Heart right ventricle (tissue), 16 donors: ENCODE results near the gene SENP6. TPM values are rescaled to one million over a fixed set of nuclear protein-coding genes. Genes with fewer than 3 reads are reported as not detected.
"Not testable (repeated sequence)": the region's sequence is repeated elsewhere in the genome, so short reads cannot be mapped to it uniquely, and the experiment has no call there.

Experiments used
- ATAC-seq, 8 donors: fragments of 200-7000 bp; cut with Tn5 transposase; one replicate each; pipeline ENCODE4 v1.9.1; 2020; ENCODE audit warnings: mild to moderate bottlenecking in 8 of 8, moderate library complexity in 8 of 8, moderate number of reproducible peaks in 1 of 8
- DNase-seq, 2 donors: peaks; one replicate each; pipeline ENCODE4 v3.0.0-alpha.2; 2020
- H3K27ac ChIP-seq, 10 donors: fragments of 200-600 bp; sonication (generic) in 2 of 10; one replicate each; pipeline versions ENCODE4 v1.5.0 to v1.8.0; 2020 to 2022; ENCODE audit warnings: mild to moderate bottlenecking in 3 of 10
- H3K27me3 ChIP-seq, 7 donors: fragments of 200-600 bp; one replicate each; pipeline ENCODE4 v1.8.0; 2021 to 2022; ENCODE audit warnings: mild to moderate bottlenecking in 2 of 7
- H3K36me3 ChIP-seq, 9 donors: fragments of 200-600 bp; sonication (generic) in 1 of 9; one replicate each; pipeline versions ENCODE4 v1.5.0 to v1.8.0; 2020 to 2022; ENCODE audit warnings: mild to moderate bottlenecking in 2 of 9
- H3K4me1 ChIP-seq, 9 donors: fragments of 200-600 bp; sonication (generic) in 1 of 9; one replicate each; pipeline versions ENCODE4 v1.5.0 to v1.8.0; 2020 to 2022; ENCODE audit warnings: mild to moderate bottlenecking in 4 of 9
- H3K4me3 ChIP-seq, 10 donors: fragments of 200-600 bp; sonication (generic) in 2 of 10; one replicate each; pipeline versions ENCODE4 v1.5.0 to v1.8.0; 2020 to 2022; ENCODE audit warnings: mild to moderate bottlenecking in 7 of 10, moderate library complexity in 2 of 10
- H3K9me3 ChIP-seq, 11 donors: fragments of 200-600 bp in 10 of 11; sonication (generic) in 2 of 11; one replicate each; pipeline versions ENCODE4 v1.5.0 to v1.8.0; 2013 to 2022; ENCODE audit warnings: mild to moderate bottlenecking in 2 of 11, control low read depth in 1 of 11, moderate library complexity in 1 of 11
- CTCF ChIP-seq, 9 donors: fragments of 200-600 bp; sonication (generic) in 2 of 9; IDR thresholded peaks; one replicate each; pipeline versions ENCODE4 v1.5.0 to v1.8.0; 2021 to 2022; ENCODE audit warnings: antibody characterized with exemption in 9 of 9, mild to moderate bottlenecking in 5 of 9, moderate library complexity in 1 of 9
- WGBS, 2 donors: extraction: QIAGEN DNeasy Blood & Tissue Kit; methylation state at CpG; one replicate each; pipeline ENCODE4 v1.1.7; 2013; ENCODE audit warnings: inconsistent platforms in 1 of 2; 5-methylcytosine and 5-hydroxymethylcytosine counted together
- intact Hi-C, 10 donors: fragments of 100-400 bp; cut with DNase I; formaldehyde crosslinking; loops; one replicate each; pipeline versions ENCODE4 v1.11.1 to v1.14.2; 2022
- polyA plus RNA-seq, 2 donors: library from polyadenylated mRNA; stranded (reverse); fragments of 200-250 nt; gene quantifications; one replicate each; pipeline ENCODE4 v1.2.3, GENCODE V29; 2013
- total RNA-seq, 10 donors: library from RNA; stranded (reverse); fragmentation: NEBNext Ultra II Directional in 3 of 10; extraction: Animal tissue kit (Norgen Biotek cat#: 25700) in 3 of 10; gene quantifications; one replicate each; pipeline versions ENCODE4 v1.2.1 to v1.2.4, GENCODE V29; 2021 to 2023
- donor health status: Arrhythmogenic right ventricular cardiomyopathy.
- donor health status: ischemic (EF 13 %, LVEDD 7.1; RV severe dilation, severe dysfunction).
- donor health status: healthy with polysubstance abuse.
- donor health status: DM: no; HTN: yes; CAD: no.
- donor health status: DM: no; HTN: no; CAD: no.
- donor health status: ischemic (EF 25% LVEDD 6.9; RV normal size, moderate dysfunction).
- donor health status: ischemic (EF 25% LVEDD 5.7; RV mildly dilated, moderate dysfunction).
- donor health status: healthy.
- donor health status: DM: yes; HTN: yes; CAD: no.
- donor health status: Ischemic cardiomyopathy.
- donor health status: ischemic (EF 35%, LVEDD 5.7; RV mildly dilated, moderate dysfunction).
- donor health status: nonischemic (EF 11% LVEDD 7.7; RV severe dilation, severe dysfunction).
- donor health status: DM: yes; HTN: yes; CAD: no.
- donor health status: PGD.
- donor health status: ischemic (EF 29% LVEDD 5.4; RV normal size, mild dysfunction).
- donor health status: nonischemic (EF 23%, LVEDD 6.1; RV moderate dilation, normal function).

Gene SENP6
- total and polyA plus RNA-seq, 12 donors = 14.1 to 72.5 (median 62.2) TPM

- ATAC-seq (no peak), DNase-seq (no peak)
- H3K4me3 ChIP-seq = no peak overlapping the region
Observed at GRCh38 chr6:75590370-75590769, 11.3 kb upstream of the SENP6 start.

GRCh38 chr6:75596380-75596779 is 5.3 kb upstream of the SENP6 start:
- ATAC-seq, H3K9me3 ChIP-seq, intact Hi-C loops, H3K27me3 ChIP-seq, DNase-seq, H3K4me3 ChIP-seq, H3K36me3 ChIP-seq, H3K27ac ChIP-seq: not testable (repeated sequence)
- H3K4me1 ChIP-seq = peaks cover 0 to 20% (median 10%) of the 10 kb centered on the region in 9 donors
- WGBS, 2 donors = 88 to 98% methylated on average over 2 of the region's 2 CpGs

More at GRCh38 chr6:75590370-75590769, 11.3 kb upstream of the SENP6 start:
- no peaks in the 10 kb centered on the region for H3K27me3 ChIP-seq
- no peak overlapping the region for H3K27ac ChIP-seq
- intact Hi-C loops = no loop called here
- WGBS, 2 donors = 95 to 96% methylated on average over 2 of the region's 2 CpGs
- no peak for TF ChIP-seq CTCF (IDR thresholded peaks at IDR 0.05)
- H3K4me1 ChIP-seq = no peaks in the 10 kb centered on the region
- H3K36me3 ChIP-seq = no peaks in the 10 kb centered on the region
- H3K9me3 ChIP-seq = no peaks in the 10 kb centered on the region

GRCh38 chr6:75600768-75601167 is 912 bp upstream of the SENP6 start:
- DNase-seq = no peak
- ATAC-seq = no peak
- peaks cover 0 to 5% (median 0%) of the 10 kb centered on the region in 11 donors for H3K9me3 ChIP-seq
- H3K27ac ChIP-seq = peak overlapping the region in 8 of 10 donors; percentile 96 to 99 (median 98)
- H3K4me1 ChIP-seq = peaks cover 0 to 47% (median 24%) of the 10 kb centered on the region in 9 donors
- intact Hi-C loops = loop anchor here in 1 of 10 donors (10.0 kb wide), 1 partner anchor 316 kb away; the partner anchor contains the start of gene TMEM30A
- peaks cover 0 to 6% (median 0%) of the 10 kb centered on the region in 9 donors for H3K36me3 ChIP-seq
- 64 to 71% methylated on average over 7 of the region's 7 CpGs for WGBS, 2 donors
- H3K27me3 ChIP-seq = no peaks in the 10 kb centered on the region
- peak overlapping the region in 7 of 10 donors; percentile 71 to 92 (median 88) for H3K4me3 ChIP-seq
- no peak for TF ChIP-seq CTCF (IDR thresholded peaks at IDR 0.05)

GRCh38 chr6:75602246-75603105 is 796 bp downstream of the SENP6 start:
- DNase-seq = peak; percentile 42 to 58
- Histone ChIP-seq H3K4me1 (peaks cover 0 to 62% (median 32%) of the 10 kb centered on the region in 9 donors), H3K9me3 (peaks cover 0 to 5% (median 0%) of the 10 kb centered on the region in 11 donors), H3K27me3 (no peaks in the 10 kb centered on the region), H3K27ac (peak overlapping the region; percentile 95 to 99 (median 98)), H3K36me3 (peaks cover 0 to 6% (median 0%) of the 10 kb centered on the region in 9 donors), H3K4me3 (peak overlapping the region; percentile 53 to 97 (median 88))
- WGBS, 2 donors = 0 to 1% methylated on average over 69 to 70 of the region's 70 CpGs
- TF ChIP-seq CTCF (IDR thresholded peaks at IDR 0.05) = no peak
- ATAC-seq = peak; percentile 59 to 84 (median 68)
- intact Hi-C loops = loop anchor here in 1 of 10 donors (10.0 kb wide), 1 partner anchor 318 kb away; the partner anchor contains the start of gene TMEM30A
